GM19463 (cell line): ENCODE measurements around the gene ASCC2.

Experiments
- ATAC-seq: cut with Tn5 transposase; IDR thresholded peaks from one replicate; pipeline ENCODE4 v1.9.1; 2021; ENCODE audit warnings: mild to moderate bottlenecking, moderate library complexity; ENCODE audit not compliant: unreplicated experiment

ASCC2 gene

DNA sequence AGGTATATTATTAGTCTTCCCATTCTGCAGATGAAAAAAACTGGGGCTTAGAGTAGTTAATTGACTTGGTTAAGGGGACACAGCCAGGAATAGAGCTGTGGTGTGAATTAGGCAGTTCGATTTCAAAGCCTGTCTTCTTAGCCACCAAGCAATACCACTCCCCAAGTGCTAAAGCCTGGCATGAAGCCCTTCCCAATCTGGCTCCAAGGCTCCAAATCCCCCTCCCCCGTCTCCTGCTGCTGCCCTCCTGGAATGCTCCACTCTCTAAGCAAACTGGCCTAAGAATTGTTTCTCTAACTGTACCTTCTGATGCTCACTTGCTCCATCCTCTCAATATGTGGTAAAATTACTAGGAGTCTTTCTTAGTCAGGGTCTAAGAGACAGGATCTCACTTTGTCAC is 18.6 kb downstream of the ASCC2 start:
- no peak for ATAC-seq

DNA sequence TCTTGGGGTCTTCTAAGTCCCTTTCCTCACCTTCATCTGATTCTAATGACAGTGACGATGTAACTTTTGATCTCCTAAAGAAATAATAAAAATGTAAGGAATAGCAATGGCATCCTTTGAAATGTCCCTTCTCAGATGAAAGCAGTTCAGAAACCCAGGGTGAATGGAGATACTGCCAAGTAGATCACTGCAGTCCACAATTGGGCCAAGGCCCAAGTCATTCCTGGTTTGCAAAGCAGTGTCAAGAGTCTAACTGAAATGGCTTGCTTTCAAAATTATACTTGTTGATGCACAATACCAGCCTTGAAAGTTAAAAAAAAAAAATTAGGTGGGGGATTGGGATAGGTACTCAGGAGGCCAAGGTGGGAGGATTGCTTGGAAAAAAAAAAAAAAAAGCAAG is 20.4 kb downstream of the ASCC2 start:
- no peak for ATAC-seq

DNA sequence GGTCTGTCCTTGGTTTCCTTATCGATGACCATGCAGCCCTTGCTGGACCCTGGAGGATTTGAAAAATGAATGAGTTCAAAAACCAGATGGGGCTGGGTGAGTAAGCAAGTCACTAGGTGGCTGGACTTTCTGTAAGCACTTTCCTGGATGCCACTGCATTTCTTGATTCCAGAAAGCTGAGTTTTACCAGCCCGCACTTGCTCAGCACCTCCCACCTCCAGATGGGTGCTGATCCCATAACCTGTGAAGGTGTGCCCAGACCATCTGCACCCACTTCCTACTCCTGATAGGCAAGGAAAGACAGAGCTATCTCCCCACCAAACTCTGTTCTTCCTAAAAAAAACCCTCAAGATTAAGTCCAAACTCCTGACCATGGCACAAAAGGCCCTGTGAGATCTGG is 21.1 kb downstream of the ASCC2 start:
- no peak for ATAC-seq

GRCh38 chr22:29816539-29816938 is 21.5 kb downstream of the ASCC2 start:
- ATAC-seq: no peak

GRCh38 chr22:29816128-29816527 is 21.9 kb downstream of the ASCC2 start:
- ATAC-seq: no peak

- ATAC-seq: no peak
Observed at GRCh38 chr22:29815580-29815979, 22.5 kb downstream of the ASCC2 start.

GRCh38 chr22:29814003-29814402 is 24.1 kb downstream of the ASCC2 start:
- no peak for ATAC-seq

DNA sequence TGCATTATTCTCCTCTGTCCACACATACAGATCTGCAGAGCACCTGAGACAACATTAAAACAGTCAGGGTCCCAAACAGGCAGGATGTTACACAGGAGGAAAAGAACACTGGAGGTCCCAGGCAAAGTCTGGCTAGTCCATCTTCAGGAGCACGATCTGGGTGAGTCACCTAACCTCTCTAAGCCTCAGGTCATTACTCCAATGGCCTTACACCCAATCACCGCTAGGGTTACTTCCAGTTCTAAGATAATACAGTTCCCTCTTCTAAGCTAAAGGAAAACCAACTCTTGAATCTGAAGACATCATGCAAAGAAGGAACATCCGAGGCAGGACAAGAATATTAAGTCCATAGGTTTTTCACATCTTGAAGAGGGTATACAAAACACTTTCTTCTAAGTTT is 24.5 kb downstream of the ASCC2 start:
- ATAC-seq: no peak

- ATAC-seq: no peak
Observed at GRCh38 chr22:29813126-29813525, 24.9 kb downstream of the ASCC2 start.

GRCh38 chr22:29811377-29811776 is 26.7 kb downstream of the ASCC2 start:
- no peak for ATAC-seq

DNA sequence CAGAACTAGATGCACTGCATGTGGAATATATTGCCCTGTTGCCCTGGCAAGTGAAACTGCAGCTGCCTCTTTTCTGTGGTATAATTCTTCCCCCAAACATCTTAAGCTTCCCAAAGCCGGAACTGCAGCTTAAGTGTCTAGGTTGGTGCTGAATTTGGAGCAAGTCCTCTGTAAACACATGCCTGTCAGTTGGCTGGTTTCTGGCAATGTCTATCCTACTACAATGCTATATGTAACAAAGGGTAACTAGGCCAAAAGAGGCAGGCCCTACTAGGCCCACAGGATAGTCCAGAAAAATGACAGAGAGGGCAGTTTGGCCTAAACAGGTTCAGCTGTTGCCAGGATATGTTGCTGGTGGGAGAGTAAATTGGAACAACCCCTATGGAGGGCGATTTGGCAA is 27.9 kb downstream of the ASCC2 start:
- ATAC-seq: no peak

GRCh38 chr22:29806196-29806595 is 31.9 kb downstream of the ASCC2 start:
- ATAC-seq: no peak

GRCh38 chr22:29804985-29805384 is 33.1 kb downstream of the ASCC2 start:
- no peak for ATAC-seq

DNA sequence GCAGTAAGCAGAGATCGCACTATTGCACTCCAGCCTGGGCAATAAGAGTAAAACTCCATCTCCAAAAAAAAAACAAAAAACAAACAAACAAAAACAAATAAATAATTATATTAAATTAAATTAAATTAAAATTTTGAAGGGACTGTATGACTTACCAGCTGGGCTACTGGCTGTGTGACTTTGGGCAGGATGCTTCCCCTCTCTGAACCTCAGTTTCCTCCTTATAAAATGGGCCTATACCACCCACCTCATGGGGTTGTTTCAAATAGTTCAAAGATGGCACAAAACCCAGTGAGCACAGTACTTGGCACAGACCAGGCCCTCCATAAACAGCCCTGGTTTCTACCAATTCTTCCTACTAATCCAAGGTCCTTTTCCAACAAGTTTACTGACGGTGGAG is 34.9 kb downstream of the ASCC2 start:
- no peak for ATAC-seq

DNA sequence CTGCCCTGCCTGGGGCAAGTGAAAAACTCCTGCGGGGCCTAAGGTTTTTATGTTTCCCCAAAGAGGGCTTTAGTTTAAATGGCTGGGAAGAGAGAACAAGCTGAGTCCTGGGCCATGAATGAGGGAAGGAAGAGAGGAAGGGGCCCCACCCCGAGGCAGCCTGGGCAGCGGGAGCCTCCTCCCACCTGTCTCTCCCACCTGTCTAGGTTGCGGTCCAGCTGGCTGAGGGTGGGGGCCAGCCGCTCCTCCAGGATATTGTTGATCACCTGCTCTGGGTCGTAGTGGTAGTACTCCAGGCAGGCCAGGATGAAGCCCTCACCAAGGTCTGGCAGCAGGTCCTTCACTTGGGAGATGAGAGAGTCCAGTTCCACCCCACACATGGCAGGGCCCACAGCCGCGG is 36.3 kb downstream of the ASCC2 start:
- no peak for ATAC-seq

DNA sequence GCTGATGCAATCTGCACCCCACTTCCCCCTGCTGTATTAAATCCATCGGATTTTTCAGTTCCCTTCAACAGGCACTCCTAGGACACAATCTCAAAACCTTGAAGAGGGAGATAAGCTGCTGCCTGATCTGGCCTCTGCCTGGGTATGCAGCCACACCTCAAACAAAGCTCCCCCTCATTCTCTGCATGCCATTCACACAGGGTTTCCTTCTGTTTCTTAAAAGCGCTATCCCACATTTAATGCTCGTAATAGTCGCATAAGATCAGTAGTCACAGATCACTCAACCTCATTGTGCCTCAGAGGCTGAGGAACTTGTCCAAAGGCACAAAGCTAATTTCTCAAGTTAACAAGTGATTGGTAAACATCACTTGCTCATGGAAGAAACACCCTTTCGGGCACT is 36.9 kb downstream of the ASCC2 start:
- ATAC-seq: no peak

- no peak for ATAC-seq
Observed at GRCh38 chr22:29799217-29799680, 38.8 kb downstream of the ASCC2 start.

- no peak for ATAC-seq
Observed at GRCh38 chr22:29798801-29799200, 39.3 kb downstream of the ASCC2 start.

DNA sequence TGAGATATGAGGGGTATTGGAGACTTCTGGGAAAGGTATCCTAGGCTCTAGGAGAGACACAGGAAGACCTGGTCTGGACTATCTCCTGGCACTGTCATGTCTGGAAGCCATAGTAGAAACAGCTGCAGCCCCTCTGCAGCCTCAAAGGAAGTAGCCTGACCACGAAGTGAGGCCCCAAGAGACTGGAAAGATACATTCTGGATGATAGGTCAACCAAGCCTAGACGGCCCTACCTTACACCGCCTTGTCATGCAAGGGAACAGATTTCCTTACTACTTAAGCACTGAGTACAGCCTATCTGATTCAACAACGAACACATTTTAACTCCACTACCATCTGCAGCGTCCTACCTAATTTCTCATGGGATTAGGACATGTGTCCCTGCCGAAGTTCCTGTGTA is 39.8 kb downstream of the ASCC2 start:
- no peak for ATAC-seq

- ATAC-seq: no peak
Observed at GRCh38 chr22:29797351-29797750, 40.7 kb downstream of the ASCC2 start.

DNA sequence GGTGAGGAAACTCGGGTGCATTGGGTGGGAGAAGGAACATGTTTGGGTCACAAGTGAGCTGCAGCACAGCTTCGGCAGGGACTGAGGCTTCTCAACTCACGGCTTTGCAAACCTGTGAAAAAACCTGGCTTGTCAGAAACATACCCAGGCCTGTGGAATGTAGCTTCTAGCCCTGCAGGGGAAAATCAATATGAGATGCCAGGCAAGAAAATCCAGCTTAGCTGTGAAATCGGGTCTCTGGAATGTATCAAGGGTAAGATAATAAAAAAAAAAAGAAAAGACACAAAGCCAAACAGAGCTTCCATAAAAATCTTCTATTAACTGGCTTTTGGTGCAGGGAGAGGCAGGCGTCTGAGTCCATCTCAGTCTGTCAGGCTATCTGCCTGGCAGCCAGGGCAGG is 42.4 kb downstream of the ASCC2 start:
- no peak for ATAC-seq

- ATAC-seq: no peak
Observed at GRCh38 chr22:29793396-29793795, 44.7 kb downstream of the ASCC2 start.

DNA sequence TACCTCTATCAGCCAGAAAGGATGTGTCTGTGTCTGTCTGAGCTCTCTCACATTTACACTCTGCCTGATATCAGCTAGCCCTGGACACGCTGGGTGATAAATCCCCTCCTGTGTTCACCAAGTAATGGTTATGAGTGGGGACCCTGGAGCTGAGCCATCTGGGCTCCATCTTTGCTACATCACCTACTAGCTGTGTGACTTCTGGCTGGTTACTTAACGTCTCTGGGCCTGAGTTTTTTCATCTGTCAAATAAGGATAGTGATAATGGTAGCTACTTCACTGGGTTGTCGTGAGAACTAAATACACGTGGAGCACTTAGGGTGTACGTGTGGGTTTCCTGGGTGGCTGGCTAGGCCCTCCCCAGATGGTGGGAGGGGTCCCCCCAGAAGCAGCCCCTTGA is 48.0 kb downstream of the ASCC2 start:
- ATAC-seq: no peak
